ENCODE measurements around the gene CCDC13.

DNA sequence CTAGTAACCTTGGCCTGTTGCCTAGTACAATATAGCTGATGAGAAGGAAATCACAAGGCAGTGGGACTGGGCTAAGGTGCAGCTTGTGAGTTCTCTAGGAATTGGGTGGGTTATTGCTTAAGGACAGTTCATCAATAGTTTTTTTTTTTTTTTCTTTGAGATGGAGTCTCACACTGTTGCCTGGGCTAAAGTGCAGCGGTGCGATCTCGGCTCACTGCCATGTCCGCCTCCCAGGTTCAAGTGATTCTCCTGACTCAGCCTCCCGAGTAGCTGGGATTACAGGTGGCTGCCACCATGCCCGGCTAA is 47.6 kb upstream of the CCDC13 start:
- no peak for TF ChIP-seq POLR2A (IDR thresholded peaks at IDR 0.05)
- TF ChIP-seq, protein P1, sequence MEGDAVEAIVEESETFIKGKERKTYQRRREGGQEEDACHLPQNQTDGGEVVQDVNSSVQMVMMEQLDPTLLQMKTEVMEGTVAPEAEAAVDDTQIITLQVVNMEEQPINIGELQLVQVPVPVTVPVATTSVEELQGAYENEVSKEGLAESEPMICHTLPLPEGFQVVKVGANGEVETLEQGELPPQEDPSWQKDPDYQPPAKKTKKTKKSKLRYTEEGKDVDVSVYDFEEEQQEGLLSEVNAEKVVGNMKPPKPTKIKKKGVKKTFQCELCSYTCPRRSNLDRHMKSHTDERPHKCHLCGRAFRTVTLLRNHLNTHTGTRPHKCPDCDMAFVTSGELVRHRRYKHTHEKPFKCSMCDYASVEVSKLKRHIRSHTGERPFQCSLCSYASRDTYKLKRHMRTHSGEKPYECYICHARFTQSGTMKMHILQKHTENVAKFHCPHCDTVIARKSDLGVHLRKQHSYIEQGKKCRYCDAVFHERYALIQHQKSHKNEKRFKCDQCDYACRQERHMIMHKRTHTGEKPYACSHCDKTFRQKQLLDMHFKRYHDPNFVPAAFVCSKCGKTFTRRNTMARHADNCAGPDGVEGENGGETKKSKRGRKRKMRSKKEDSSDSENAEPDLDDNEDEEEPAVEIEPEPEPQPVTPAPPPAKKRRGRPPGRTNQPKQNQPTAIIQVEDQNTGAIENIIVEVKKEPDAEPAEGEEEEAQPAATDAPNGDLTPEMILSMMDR (IDR thresholded peaks at IDR 0.05) = no peak

All from lower leg skin (tissue), 3 donors.